ENCODE data around the gene RNF152. TPM values are rescaled to one million over a fixed set of nuclear protein-coding genes. Genes with fewer than 3 reads are reported as not detected.

RNF152 gene
- total and polyA plus RNA-seq, 4 donors: 21.2 to 58.2 (median 31.3) TPM

GRCh38 chr18:61859113-61859512 is 33.7 kb downstream of the RNF152 start:
- 94% methylated on average over 9 of the region's 9 CpGs for WGBS (ENCODE audit: insufficient coverage)

GRCh38 chr18:61856678-61857077 is 36.1 kb downstream of the RNF152 start:
- no peaks in the 10 kb centered on the region for H3K9me3 ChIP-seq (ENCODE audit: control insufficient read depth, insufficient read depth, low read length)
- H3K4me1 ChIP-seq (ENCODE audit: control insufficient read depth, insufficient read depth, low read length): no peaks in the 10 kb centered on the region
- H3K36me3 ChIP-seq (ENCODE audit: control insufficient read depth, insufficient read depth, low read length): peaks cover 4% of the 10 kb centered on the region
- 43% methylated on average over 2 of the region's 4 CpGs for WGBS (ENCODE audit: insufficient coverage)
- H3K4me3 ChIP-seq (ENCODE audit: low read depth, low read length): no peak overlapping the region
- H3K27me3 ChIP-seq (ENCODE audit: control insufficient read depth, insufficient read depth, low read length): no peaks in the 10 kb centered on the region
- H3K27ac ChIP-seq (ENCODE audit: low read depth, low read length): no peak overlapping the region
- peak in 1 of 6 donors; percentile 80 for DNase-seq (ENCODE audit: low read depth in 4 of 6, low spot score in 6 of 6)

More at GRCh38 chr18:61859113-61859512, 33.7 kb downstream of the RNF152 start:
- no peak overlapping the region for H3K4me3 ChIP-seq (ENCODE audit: low read depth, low read length)
- no peak overlapping the region for H3K27ac ChIP-seq (ENCODE audit: low read depth, low read length)
- peaks cover 4% of the 10 kb centered on the region for H3K36me3 ChIP-seq (ENCODE audit: control insufficient read depth, insufficient read depth, low read length)
- DNase-seq (ENCODE audit: low read depth in 4 of 6, low spot score in 6 of 6): peak in 2 of 6 donors; percentile 7 to 57
- H3K4me1 ChIP-seq (ENCODE audit: control insufficient read depth, insufficient read depth, low read length): no peaks in the 10 kb centered on the region
- no peaks in the 10 kb centered on the region for H3K27me3 ChIP-seq (ENCODE audit: control insufficient read depth, insufficient read depth, low read length)
- H3K9me3 ChIP-seq (ENCODE audit: control insufficient read depth, insufficient read depth, low read length): no peaks in the 10 kb centered on the region

GRCh38 chr18:61855449-61856378 is 37.1 kb downstream of the RNF152 start:
- no peak for DNase-seq (ENCODE audit: low read depth in 4 of 6, low spot score in 6 of 6)
- peaks cover 4% of the 10 kb centered on the region for H3K36me3 ChIP-seq (ENCODE audit: control insufficient read depth, insufficient read depth, low read length)
- no peak overlapping the region for H3K27ac ChIP-seq (ENCODE audit: low read depth, low read length)

GRCh38 chr18:61854578-61855448 is 38.0 kb downstream of the RNF152 start:
- Histone ChIP-seq H3K36me3 (ENCODE audit: control insufficient read depth, insufficient read depth, low read length) (peaks cover 4% of the 10 kb centered on the region), H3K27ac (ENCODE audit: low read depth, low read length) (no peak overlapping the region), H3K9me3 (ENCODE audit: control insufficient read depth, insufficient read depth, low read length) (no peaks in the 10 kb centered on the region), H3K4me3 (ENCODE audit: low read depth, low read length) (no peak overlapping the region), H3K27me3 (ENCODE audit: control insufficient read depth, insufficient read depth, low read length) (no peaks in the 10 kb centered on the region), H3K4me1 (ENCODE audit: control insufficient read depth, insufficient read depth, low read length) (no peaks in the 10 kb centered on the region)
- 75% methylated on average over 8 of the region's 9 CpGs for WGBS (ENCODE audit: insufficient coverage)
- DNase-seq (ENCODE audit: low read depth in 4 of 6, low spot score in 6 of 6): peak in 2 of 6 donors; percentile 18 to 30

More at GRCh38 chr18:61855449-61856378, 37.1 kb downstream of the RNF152 start:
- Histone ChIP-seq H3K4me1 (ENCODE audit: control insufficient read depth, insufficient read depth, low read length) (no peaks in the 10 kb centered on the region), H3K4me3 (ENCODE audit: low read depth, low read length) (no peak overlapping the region), H3K9me3 (ENCODE audit: control insufficient read depth, insufficient read depth, low read length) (no peaks in the 10 kb centered on the region), H3K27me3 (ENCODE audit: control insufficient read depth, insufficient read depth, low read length) (no peaks in the 10 kb centered on the region)
- 86% methylated on average over 14 of the region's 19 CpGs for WGBS (ENCODE audit: insufficient coverage)

- no peaks in the 10 kb centered on the region for H3K27me3 ChIP-seq (ENCODE audit: control insufficient read depth, insufficient read depth, low read length)
- H3K9me3 ChIP-seq (ENCODE audit: control insufficient read depth, insufficient read depth, low read length): no peaks in the 10 kb centered on the region
- H3K4me1 ChIP-seq (ENCODE audit: control insufficient read depth, insufficient read depth, low read length): no peaks in the 10 kb centered on the region
- DNase-seq (ENCODE audit: low read depth in 4 of 6, low spot score in 6 of 6): no peak
- WGBS (ENCODE audit: insufficient coverage): 92% methylated on average over 3 of the region's 3 CpGs
- peaks cover 4% of the 10 kb centered on the region for H3K36me3 ChIP-seq (ENCODE audit: control insufficient read depth, insufficient read depth, low read length)
- H3K27ac ChIP-seq (ENCODE audit: low read depth, low read length): no peak overlapping the region
- no peak overlapping the region for H3K4me3 ChIP-seq (ENCODE audit: low read depth, low read length)
Observed at GRCh38 chr18:61853855-61854254, 39.0 kb downstream of the RNF152 start.

GRCh38 chr18:61852496-61852895 is 40.3 kb downstream of the RNF152 start:
- Histone ChIP-seq H3K27me3 (ENCODE audit: control insufficient read depth, insufficient read depth, low read length) (no peaks in the 10 kb centered on the region), H3K9me3 (ENCODE audit: control insufficient read depth, insufficient read depth, low read length) (no peaks in the 10 kb centered on the region), H3K27ac (ENCODE audit: low read depth, low read length) (no peak overlapping the region), H3K4me3 (ENCODE audit: low read depth, low read length) (no peak overlapping the region), H3K36me3 (ENCODE audit: control insufficient read depth, insufficient read depth, low read length) (peaks cover 4% of the 10 kb centered on the region), H3K4me1 (ENCODE audit: control insufficient read depth, insufficient read depth, low read length) (peaks cover 3% of the 10 kb centered on the region)
- no CpG with 5 or more reads among the region's 1 CpG for WGBS (ENCODE audit: insufficient coverage)
- no peak for DNase-seq (ENCODE audit: low read depth in 4 of 6, low spot score in 6 of 6)

GRCh38 chr18:61851940-61852451 is 40.8 kb downstream of the RNF152 start:
- 83% methylated on average over 3 of the region's 3 CpGs for whole genome bisulfite sequencing (ENCODE audit: insufficient coverage)
- peaks cover 4% of the 10 kb centered on the region for H3K36me3 ChIP-seq (ENCODE audit: control insufficient read depth, insufficient read depth, low read length)
- H3K9me3 ChIP-seq (ENCODE audit: control insufficient read depth, insufficient read depth, low read length): no peaks in the 10 kb centered on the region
- DNase-seq (ENCODE audit: low read depth in 4 of 6, low spot score in 6 of 6): no peak
- no peaks in the 10 kb centered on the region for H3K27me3 ChIP-seq (ENCODE audit: control insufficient read depth, insufficient read depth, low read length)
- no peak overlapping the region for H3K27ac ChIP-seq (ENCODE audit: low read depth, low read length)
- H3K4me1 ChIP-seq (ENCODE audit: control insufficient read depth, insufficient read depth, low read length): peaks cover 3% of the 10 kb centered on the region
- no peak overlapping the region for H3K4me3 ChIP-seq (ENCODE audit: low read depth, low read length)

GRCh38 chr18:61851279-61851678 is 41.5 kb downstream of the RNF152 start:
- Histone ChIP-seq H3K27me3 (ENCODE audit: control insufficient read depth, insufficient read depth, low read length) (no peaks in the 10 kb centered on the region), H3K36me3 (ENCODE audit: control insufficient read depth, insufficient read depth, low read length) (peaks cover 4% of the 10 kb centered on the region), H3K4me1 (ENCODE audit: control insufficient read depth, insufficient read depth, low read length) (peaks cover 3% of the 10 kb centered on the region), H3K4me3 (ENCODE audit: low read depth, low read length) (no peak overlapping the region), H3K27ac (ENCODE audit: low read depth, low read length) (no peak overlapping the region), H3K9me3 (ENCODE audit: control insufficient read depth, insufficient read depth, low read length) (no peaks in the 10 kb centered on the region)
- WGBS (ENCODE audit: insufficient coverage): no CpG with 5 or more reads among the region's 3 CpGs
- DNase-seq (ENCODE audit: low read depth in 4 of 6, low spot score in 6 of 6): no peak

- Histone ChIP-seq H3K27ac (ENCODE audit: low read depth, low read length) (no peak overlapping the region), H3K36me3 (ENCODE audit: control insufficient read depth, insufficient read depth, low read length) (peaks cover 4% of the 10 kb centered on the region), H3K4me3 (ENCODE audit: low read depth, low read length) (no peak overlapping the region), H3K4me1 (ENCODE audit: control insufficient read depth, insufficient read depth, low read length) (peaks cover 3% of the 10 kb centered on the region), H3K27me3 (ENCODE audit: control insufficient read depth, insufficient read depth, low read length) (no peaks in the 10 kb centered on the region), H3K9me3 (ENCODE audit: control insufficient read depth, insufficient read depth, low read length) (no peaks in the 10 kb centered on the region)
- no peak for DNase-seq (ENCODE audit: low read depth in 4 of 6, low spot score in 6 of 6)
- 86% methylated on average over 1 of the region's 3 CpGs for WGBS (ENCODE audit: insufficient coverage)
Observed at GRCh38 chr18:61850756-61851155, 42.1 kb downstream of the RNF152 start.

Measured in spinal cord (tissue), 10 donors.